Neuron (in vitro differentiated cells): ENCODE measurements around the gene TMEM74B.

Source experiments
- H2AFZ ChIP-seq: one replicate; pipeline ENCODE4 v1.6.1; 2013; ENCODE audit warnings: low read depth, mild to moderate bottlenecking, inconsistent platforms, low read length, moderate library complexity
- H3K27me3 ChIP-seq: one replicate; pipeline ENCODE4 v1.6.1; 2013; ENCODE audit warnings: low read length; ENCODE audit not compliant: insufficient read depth
- H3K36me3 ChIP-seq: one replicate; pipeline ENCODE4 v1.6.1; 2013; ENCODE audit warnings: low read length; ENCODE audit not compliant: insufficient read depth
- H3K4me1 ChIP-seq: one replicate; pipeline ENCODE4 v1.6.1; 2013; ENCODE audit warnings: low read length; ENCODE audit not compliant: insufficient read depth
- H3K4me3 ChIP-seq: 2 replicates; pipeline ENCODE4 v1.5.1; 2013; ENCODE audit warnings: mild to moderate bottlenecking, low read length, moderate library complexity
- H3K9me3 ChIP-seq: one replicate; pipeline ENCODE4 v1.6.1; 2013; ENCODE audit warnings: low read length

The TMEM74B gene

GRCh38 chr20:1199212-1199873 lies 14.6 kb upstream of the TMEM74B start:
- Histone ChIP-seq H3K9me3 (no peaks in the 10 kb centered on the region), H3K36me3 (no peaks in the 10 kb centered on the region), H3K27me3 (peaks cover 10% of the 10 kb centered on the region), H2AFZ (no peak overlapping the region), H3K4me3 (no peak overlapping the region), H3K4me1 (no peaks in the 10 kb centered on the region)

GRCh38 chr20:1198751-1199150 lies 14.0 kb upstream of the TMEM74B start:
- no peaks in the 10 kb centered on the region for H3K36me3 ChIP-seq

GRCh38 chr20:1197801-1198200 lies 13.0 kb upstream of the TMEM74B start:
- peaks cover 4% of the 10 kb centered on the region for H3K27me3 ChIP-seq
- H3K9me3 ChIP-seq = no peaks in the 10 kb centered on the region
- H3K4me1 ChIP-seq = no peaks in the 10 kb centered on the region
- no peak overlapping the region for H2AFZ ChIP-seq
- H3K36me3 ChIP-seq = no peaks in the 10 kb centered on the region
- no peak overlapping the region for H3K4me3 ChIP-seq

More at GRCh38 chr20:1198751-1199150, 14.0 kb upstream of the TMEM74B start:
- Histone ChIP-seq H3K4me1 (no peaks in the 10 kb centered on the region), H3K27me3 (peaks cover 4% of the 10 kb centered on the region), H3K4me3 (no peak overlapping the region), H2AFZ (no peak overlapping the region), H3K9me3 (no peaks in the 10 kb centered on the region)

- Histone ChIP-seq H2AFZ (no peak overlapping the region), H3K27me3 (peaks cover 4% of the 10 kb centered on the region), H3K4me1 (no peaks in the 10 kb centered on the region), H3K36me3 (no peaks in the 10 kb centered on the region), H3K9me3 (no peaks in the 10 kb centered on the region), H3K4me3 (no peak overlapping the region)
These were observed 11.9 kb upstream of the TMEM74B start for GRCh38 chr20:1196634-1197033.

- H3K27me3 ChIP-seq = peaks cover 4% of the 10 kb centered on the region
- no peaks in the 10 kb centered on the region for H3K9me3 ChIP-seq
These were observed 10.4 kb upstream of the TMEM74B start for GRCh38 chr20:1195226-1195625.

GRCh38 chr20:1191299-1191698 lies 6.5 kb upstream of the TMEM74B start:
- Histone ChIP-seq H2AFZ (no peak overlapping the region), H3K36me3 (no peaks in the 10 kb centered on the region), H3K4me3 (no peak overlapping the region), H3K4me1 (peaks cover 11% of the 10 kb centered on the region), H3K9me3 (peaks cover 3% of the 10 kb centered on the region), H3K27me3 (peaks cover 4% of the 10 kb centered on the region)

More at GRCh38 chr20:1195226-1195625, 10.4 kb upstream of the TMEM74B start:
- Histone ChIP-seq H3K36me3 (no peaks in the 10 kb centered on the region), H2AFZ (no peak overlapping the region), H3K4me3 (no peak overlapping the region), H3K4me1 (no peaks in the 10 kb centered on the region)

- Histone ChIP-seq H3K4me3 (no peak overlapping the region), H3K36me3 (no peaks in the 10 kb centered on the region), H2AFZ (no peak overlapping the region), H3K9me3 (peaks cover 3% of the 10 kb centered on the region), H3K27me3 (peaks cover 4% of the 10 kb centered on the region), H3K4me1 (peaks cover 11% of the 10 kb centered on the region)
These were observed 6.1 kb upstream of the TMEM74B start for GRCh38 chr20:1190847-1191246.

GRCh38 chr20:1189827-1190226 lies 5.0 kb upstream of the TMEM74B start:
- no peaks in the 10 kb centered on the region for H3K36me3 ChIP-seq
- H3K4me1 ChIP-seq = peaks cover 11% of the 10 kb centered on the region
- H3K9me3 ChIP-seq = peaks cover 3% of the 10 kb centered on the region
- no peak overlapping the region for H3K4me3 ChIP-seq
- peaks cover 4% of the 10 kb centered on the region for H3K27me3 ChIP-seq
- H2AFZ ChIP-seq = no peak overlapping the region

GRCh38 chr20:1188347-1188746 lies 3.6 kb upstream of the TMEM74B start:
- Histone ChIP-seq H3K4me1 (peaks cover 15% of the 10 kb centered on the region), H3K4me3 (no peak overlapping the region), H3K9me3 (peaks cover 3% of the 10 kb centered on the region), H3K36me3 (no peaks in the 10 kb centered on the region), H3K27me3 (no peaks in the 10 kb centered on the region), H2AFZ (no peak overlapping the region)

- H2AFZ ChIP-seq = no peak overlapping the region
- peaks cover 15% of the 10 kb centered on the region for H3K4me1 ChIP-seq
- H3K27me3 ChIP-seq = no peaks in the 10 kb centered on the region
These were observed 2.9 kb upstream of the TMEM74B start for GRCh38 chr20:1187605-1188171.

GRCh38 chr20:1186367-1186991 lies 1.7 kb upstream of the TMEM74B start:
- Histone ChIP-seq H3K27me3 (no peaks in the 10 kb centered on the region), H3K9me3 (peaks cover 3% of the 10 kb centered on the region), H3K36me3 (no peaks in the 10 kb centered on the region)

More at GRCh38 chr20:1187605-1188171, 2.9 kb upstream of the TMEM74B start:
- no peaks in the 10 kb centered on the region for H3K36me3 ChIP-seq
- no peak overlapping the region for H3K4me3 ChIP-seq
- peaks cover 3% of the 10 kb centered on the region for H3K9me3 ChIP-seq

GRCh38 chr20:1185790-1186334 lies 1.1 kb upstream of the TMEM74B start:
- no peaks in the 10 kb centered on the region for H3K36me3 ChIP-seq
- peaks cover 3% of the 10 kb centered on the region for H3K9me3 ChIP-seq
- peak overlapping the region; percentile 49 for H3K4me3 ChIP-seq
- no peak overlapping the region for H2AFZ ChIP-seq
- peaks cover 15% of the 10 kb centered on the region for H3K4me1 ChIP-seq
- H3K27me3 ChIP-seq = no peaks in the 10 kb centered on the region

More at GRCh38 chr20:1186367-1186991, 1.7 kb upstream of the TMEM74B start:
- H3K4me1 ChIP-seq = peaks cover 15% of the 10 kb centered on the region
- H3K4me3 ChIP-seq = no peak overlapping the region
- no peak overlapping the region for H2AFZ ChIP-seq

GRCh38 chr20:1185316-1185741 lies 548 bp upstream of the TMEM74B start:
- Histone ChIP-seq H3K9me3 (peaks cover 3% of the 10 kb centered on the region), H3K36me3 (no peaks in the 10 kb centered on the region), H3K4me1 (peaks cover 15% of the 10 kb centered on the region), H2AFZ (peak overlapping the region; percentile 59), H3K4me3 (peak overlapping the region; percentile 49), H3K27me3 (no peaks in the 10 kb centered on the region)
